ENCODE results near the gene C9orf78.

GRCh38 chr9:129880654-129881546 is 45.8 kb upstream of the C9orf78 start:
- TF ChIP-seq CTCF (IDR thresholded peaks at IDR 0.05) (no peak), POLR2A (IDR thresholded peaks at IDR 0.05) (no peak), POLR2AphosphoS5 (IDR thresholded peaks at IDR 0.05) (no peak), EP300 (IDR thresholded peaks at IDR 0.05) (no peak)

Data from upper lobe of left lung (tissue), 4 donors.